GM21447 (cell line): ENCODE results near the gene SLC16A11.

Experiments used
- ATAC-seq: cut with Tn5 transposase; IDR thresholded peaks from one replicate; pipeline ENCODE4 v1.9.1; 2021; ENCODE audit not compliant: unreplicated experiment

The SLC16A11 gene

GRCh38 chr17:7027335-7027734 is 16.6 kb downstream of the SLC16A11 start:
- ATAC-seq, result no peak

DNA sequence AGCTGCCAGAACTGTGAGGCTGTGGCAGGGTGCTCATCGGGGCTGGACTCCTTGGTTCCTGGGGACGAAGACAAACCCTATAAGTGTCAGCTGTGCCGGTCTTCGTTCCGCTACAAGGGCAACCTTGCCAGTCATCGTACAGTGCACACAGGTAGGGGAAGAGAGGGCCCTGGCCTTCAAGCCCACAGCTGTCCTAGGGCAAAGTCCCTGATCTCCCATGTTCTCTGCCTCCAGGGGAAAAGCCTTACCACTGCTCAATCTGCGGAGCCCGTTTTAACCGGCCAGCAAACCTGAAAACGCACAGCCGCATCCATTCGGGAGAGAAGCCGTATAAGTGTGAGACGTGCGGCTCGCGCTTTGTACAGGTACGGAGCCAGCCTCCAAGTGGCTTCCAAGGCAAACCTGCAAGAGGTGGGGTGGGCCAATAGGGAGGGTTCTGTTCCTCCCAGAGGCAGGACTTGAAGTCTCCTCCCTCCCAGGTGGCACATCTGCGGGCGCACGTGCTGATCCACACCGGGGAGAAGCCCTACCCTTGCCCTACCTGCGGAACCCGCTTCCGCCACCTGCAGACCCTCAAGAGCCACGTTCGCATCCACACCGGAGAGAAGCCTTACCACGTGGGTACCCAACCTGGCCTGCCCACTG is 17.3 kb downstream of the SLC16A11 start:
- no peak for ATAC-seq

DNA sequence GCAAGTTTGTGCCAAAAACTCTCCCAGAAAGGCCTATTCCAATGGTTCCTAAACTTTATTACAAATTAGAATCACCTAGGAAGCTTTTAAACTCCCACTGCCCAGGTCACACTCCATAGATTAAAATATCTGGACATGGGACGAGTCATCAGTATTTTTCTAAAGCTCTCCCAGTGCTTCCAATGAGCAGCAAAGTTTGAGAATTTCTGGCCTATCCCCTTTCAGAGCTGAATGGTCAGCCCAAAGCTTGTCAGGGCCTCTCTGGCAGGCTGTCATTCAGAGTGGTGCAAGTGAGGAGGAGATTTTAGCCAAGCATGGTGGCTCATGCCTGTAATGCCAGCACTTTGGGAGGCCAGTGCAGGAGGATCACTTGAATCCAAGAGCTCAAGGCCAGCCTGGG is 18.6 kb downstream of the SLC16A11 start:
- no peak for ATAC-seq

DNA sequence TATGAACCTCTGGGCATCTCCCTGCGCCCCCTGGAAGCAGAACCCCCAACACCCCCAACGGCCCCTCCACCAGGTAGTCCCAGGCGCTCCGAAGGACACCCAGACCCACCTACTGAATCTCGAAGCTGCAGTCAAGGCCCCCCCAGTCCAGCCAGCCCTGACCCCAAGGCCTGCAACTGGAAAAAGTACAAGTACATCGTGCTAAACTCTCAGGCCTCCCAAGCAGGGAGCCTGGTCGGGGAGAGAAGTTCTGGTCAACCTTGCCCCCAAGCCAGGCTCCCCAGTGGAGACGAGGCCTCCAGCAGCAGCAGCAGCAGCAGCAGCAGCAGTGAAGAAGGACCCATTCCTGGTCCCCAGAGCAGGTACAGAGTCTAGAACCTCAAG is 19.5 kb downstream of the SLC16A11 start:
- ATAC-seq, result no peak

DNA sequence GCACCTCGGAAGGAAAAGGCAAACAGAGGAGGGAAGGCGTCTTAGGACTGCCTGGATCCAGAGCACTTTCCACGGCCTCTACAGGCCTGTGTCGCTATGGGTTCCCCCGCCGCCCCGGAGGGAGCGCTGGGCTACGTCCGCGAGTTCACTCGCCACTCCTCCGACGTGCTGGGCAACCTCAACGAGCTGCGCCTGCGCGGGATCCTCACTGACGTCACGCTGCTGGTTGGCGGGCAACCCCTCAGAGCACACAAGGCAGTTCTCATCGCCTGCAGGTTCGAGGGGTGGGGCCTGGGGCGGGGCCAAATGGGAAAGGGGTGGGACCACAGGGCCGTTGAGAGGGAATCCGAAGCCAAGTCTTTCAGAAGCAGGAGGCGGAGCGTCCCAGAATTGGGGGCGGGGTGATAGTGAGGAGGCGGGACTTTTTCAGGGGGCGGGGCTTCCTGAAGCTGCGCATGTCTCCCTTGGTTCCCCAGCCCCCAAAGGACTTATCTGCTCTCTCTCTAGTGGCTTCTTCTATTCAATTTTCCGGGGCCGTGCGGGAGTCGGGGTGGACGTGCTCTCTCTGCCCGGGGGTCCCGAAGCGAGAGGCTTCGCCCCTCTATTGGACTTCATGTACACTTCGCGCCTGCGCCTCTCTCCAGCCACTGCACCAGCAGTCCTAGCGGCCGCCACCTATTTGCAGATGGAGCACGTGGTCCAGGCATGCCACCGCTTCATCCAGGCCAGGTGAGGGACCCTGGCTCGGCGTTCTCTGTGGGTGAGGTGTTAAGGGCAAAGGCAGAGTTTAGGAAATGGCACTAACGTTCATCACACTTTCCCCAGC is 20.1 kb downstream of the SLC16A11 start:
- no peak for ATAC-seq

DNA sequence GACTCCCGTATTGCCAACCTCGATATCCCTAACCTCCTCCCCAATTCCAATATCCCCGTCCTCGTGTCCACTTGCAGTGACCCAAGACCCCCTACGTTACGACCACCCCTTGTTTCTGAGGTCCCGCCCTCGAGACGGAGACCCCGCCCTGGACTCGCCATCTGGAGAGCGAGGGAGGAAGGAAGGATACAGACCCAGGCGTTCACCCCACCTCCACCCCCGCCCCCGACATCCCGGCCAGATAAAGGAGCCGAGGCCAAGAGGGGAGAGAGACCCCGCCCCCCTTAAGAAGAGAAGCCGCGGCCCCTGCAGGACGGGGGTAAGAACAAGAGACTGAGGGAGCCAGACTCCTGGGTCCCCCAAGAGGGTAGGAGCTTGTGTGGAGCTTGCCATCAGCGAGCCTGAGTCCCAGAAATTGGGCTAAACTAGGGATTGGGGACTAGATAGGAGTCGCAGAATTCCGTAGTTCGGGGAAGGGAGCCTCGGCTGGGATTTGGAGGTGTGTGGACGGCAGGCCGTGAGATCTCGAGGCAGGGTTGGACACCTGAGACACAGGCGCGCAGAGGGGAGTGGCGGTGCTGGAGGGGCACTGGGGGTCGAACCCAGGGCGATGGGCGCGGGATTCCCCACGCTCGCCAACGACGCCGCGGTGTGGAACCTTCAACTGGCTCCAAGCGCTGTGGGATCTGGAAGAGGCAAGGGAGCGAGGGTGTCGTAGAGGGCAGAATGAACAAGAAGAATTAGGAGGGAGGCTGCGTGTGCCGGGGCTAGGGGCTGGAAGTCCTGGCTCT is 20.9 kb downstream of the SLC16A11 start, which contains the start of gene BCL6B:
BCL6B (plus strand) TSS at position 270 of the 791 bp plus-strand sequence. CDS start 622 bp downstream, outside the sequence.
- no peak for ATAC-seq

DNA sequence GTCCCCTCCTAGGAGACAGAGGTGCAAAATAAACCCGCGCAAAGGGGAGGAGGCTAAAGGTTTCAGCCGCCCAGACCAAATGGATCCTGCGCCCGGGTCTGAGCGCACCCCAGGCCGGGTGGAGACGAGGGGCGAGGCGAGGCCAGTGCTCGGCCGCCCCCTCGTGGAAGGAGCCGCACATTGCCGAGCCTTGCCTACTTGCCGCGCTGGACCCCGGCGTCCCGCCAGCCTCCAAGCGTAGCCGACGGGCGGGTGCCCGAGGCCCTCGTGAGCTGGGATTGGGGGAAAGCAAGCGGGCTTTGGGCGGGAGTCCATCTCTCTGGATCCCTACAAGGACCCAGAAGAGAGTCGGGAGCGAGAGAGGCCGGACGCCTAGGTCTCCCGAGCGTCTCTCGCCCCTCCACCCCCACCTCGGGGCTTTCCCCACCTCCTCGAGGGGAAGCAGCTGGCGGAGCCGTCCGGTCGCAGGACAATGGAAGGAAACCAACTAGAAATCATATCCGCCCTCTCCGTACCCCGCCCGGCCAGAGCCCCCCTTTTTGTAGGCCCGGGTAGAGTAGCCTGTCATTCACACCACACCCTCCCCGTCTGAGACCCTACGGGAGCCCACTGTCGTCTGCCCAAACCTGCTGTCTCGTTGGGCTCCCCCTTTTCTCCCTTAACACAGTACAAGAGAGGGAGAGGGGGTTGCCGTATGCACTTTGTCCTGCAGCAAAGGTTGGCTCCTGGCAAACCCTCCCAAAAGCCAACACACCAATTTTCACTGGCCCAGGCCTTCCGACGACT is 21.7 kb downstream of the SLC16A11 start:
- no peak for ATAC-seq

DNA sequence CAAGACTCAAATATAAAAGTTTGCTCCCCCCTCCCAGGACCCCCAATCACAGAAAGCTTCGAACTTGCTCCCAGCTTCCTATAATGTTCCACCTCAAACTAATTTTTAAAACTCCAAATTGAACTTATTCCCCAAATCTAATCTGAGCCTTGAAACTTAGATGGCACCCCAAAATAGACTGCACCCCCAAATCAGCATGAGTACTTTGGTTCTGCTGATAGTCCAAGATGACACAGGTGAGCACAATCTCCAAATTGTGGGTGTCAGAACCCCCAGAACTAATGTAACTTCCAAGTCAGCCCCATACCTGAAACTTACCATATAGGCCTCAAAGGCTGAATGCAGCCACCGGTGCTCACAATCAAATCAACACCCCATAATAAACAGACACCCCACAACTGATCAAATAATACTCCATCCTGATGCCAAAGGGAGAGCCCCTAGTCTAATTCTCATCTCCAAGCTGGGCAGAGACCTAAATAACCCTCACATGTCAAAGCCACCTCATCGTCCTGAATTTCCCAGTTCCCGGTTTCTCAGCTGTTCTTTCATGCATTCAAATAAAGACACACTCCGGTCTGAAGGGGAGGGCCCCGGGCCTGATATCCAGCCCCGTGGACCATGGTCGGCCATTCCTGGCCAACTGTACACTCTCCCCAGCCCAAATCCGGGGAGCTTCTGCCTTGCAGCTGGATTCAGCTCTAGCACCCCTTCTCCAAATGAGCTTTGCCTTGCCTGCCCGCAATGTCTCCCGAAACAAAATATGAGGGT is 22.8 kb downstream of the SLC16A11 start:
- ATAC-seq, result no peak

GRCh38 chr17:7019839-7020519 is 23.9 kb downstream of the SLC16A11 start:
- ATAC-seq, result no peak

DNA sequence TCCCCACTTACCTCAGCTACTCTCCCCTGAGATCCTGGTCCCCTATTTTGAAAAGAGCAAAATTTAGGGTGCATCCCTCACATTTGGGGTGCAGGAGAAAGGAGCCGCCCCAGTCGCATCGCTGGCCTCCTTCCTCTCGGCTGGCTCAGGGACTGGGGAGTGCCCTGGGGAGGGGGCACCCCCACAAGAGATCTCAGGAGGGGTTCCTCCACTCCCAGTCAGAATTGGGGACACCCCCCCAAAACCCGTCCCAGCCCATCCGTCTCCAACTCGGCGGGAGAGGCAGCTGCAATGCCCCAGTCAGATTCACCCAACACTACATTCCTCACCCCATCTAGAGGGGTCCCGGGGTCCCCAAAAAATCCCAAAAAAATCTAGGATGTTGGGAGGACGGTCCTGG is 24.5 kb downstream of the SLC16A11 start:
- ATAC-seq, result no peak

- no peak for ATAC-seq
Observed at GRCh38 chr17:7018331-7018964, 25.4 kb downstream of the SLC16A11 start.

DNA sequence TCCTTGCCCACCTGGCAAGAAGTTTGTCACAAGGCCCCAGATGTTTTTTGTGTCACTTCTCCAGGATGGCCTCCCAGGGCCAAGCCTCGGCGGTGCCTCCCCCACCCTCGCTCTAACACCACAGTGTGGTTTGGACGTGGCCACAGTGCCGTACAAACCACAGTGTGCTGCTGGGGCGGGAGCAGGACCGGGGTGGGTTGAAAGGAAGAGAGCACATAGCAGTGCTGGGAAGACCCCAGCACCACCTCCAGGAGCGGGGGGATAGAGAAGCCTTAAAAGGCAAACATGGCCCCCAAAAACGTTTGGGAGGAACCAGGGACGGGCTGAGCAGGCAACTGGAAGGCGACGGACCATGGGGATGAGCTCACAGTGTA is 26.1 kb downstream of the SLC16A11 start:
- ATAC-seq, result no peak

- ATAC-seq, result no peak
Observed at GRCh38 chr17:7016886-7017826, 26.7 kb downstream of the SLC16A11 start.

- ATAC-seq, result no peak
Observed at GRCh38 chr17:7016418-7016817, 27.5 kb downstream of the SLC16A11 start.

- peak; percentile 22 for ATAC-seq
Observed at GRCh38 chr17:7014995-7015958, 28.6 kb downstream of the SLC16A11 start.

GRCh38 chr17:7014261-7014994 is 29.5 kb downstream of the SLC16A11 start:
- peak; percentile 66 for ATAC-seq
